SJSA1 (cell line): ENCODE measurements around the gene CCNQ. TPM values are rescaled to one million over a fixed set of nuclear protein-coding genes. Genes with fewer than 3 reads are reported as not detected.

Source experiments
- DNase-seq, 2 experiments: peaks; one replicate each; pipeline ENCODE4 v3.0.0-alpha.2; 2015 to 2020; ENCODE audit warnings: low spot score in 2 of 2, low read depth in 1 of 2
- H3K27ac ChIP-seq: fragments of 250-450 bp; sonication (Bioruptor Pico); 2 replicates; pipeline ENCODE4 v1.5.1; 2020; ENCODE audit warnings: mild to moderate bottlenecking, moderate library complexity
- H3K27me3 ChIP-seq: fragments of 250-450 bp; sonication (Bioruptor Pico); replicated peaks from 2 replicates; pipeline ENCODE4 v1.5.1; 2020; ENCODE audit warnings: mild to moderate bottlenecking, moderate library complexity
- H3K36me3 ChIP-seq: fragments of 250-450 bp; sonication (Bioruptor Pico); 2 replicates; pipeline ENCODE4 v1.5.1; 2020; ENCODE audit warnings: mild to moderate bottlenecking
- H3K4me1 ChIP-seq: fragments of 250-450 bp; sonication (Bioruptor Pico); replicated peaks from 2 replicates; pipeline ENCODE4 v1.6.1; 2021; ENCODE audit warnings: mild to moderate bottlenecking
- H3K4me3 ChIP-seq: fragments of 250-450 bp; sonication (Bioruptor Pico); 2 replicates; pipeline ENCODE4 v1.5.1; 2020; ENCODE audit warnings: mild to moderate bottlenecking
- H3K9me3 ChIP-seq: fragments of 250-450 bp; sonication (Bioruptor Pico); replicated peaks from 2 replicates; pipeline ENCODE4 v1.5.1; 2020; ENCODE audit warnings: mild to moderate bottlenecking
- total RNA-seq: library from RNA; depleted of rRNA; stranded (reverse); fragments of >200 nt; shearing (Covaris generic); gene quantifications from 2 replicates; pipeline ENCODE4 v1.2.3, GENCODE V29; 2014; rRNA removed

CCNQ gene
- 39.9 and 49.3 TPM in 2 replicates for total RNA-seq

DNA sequence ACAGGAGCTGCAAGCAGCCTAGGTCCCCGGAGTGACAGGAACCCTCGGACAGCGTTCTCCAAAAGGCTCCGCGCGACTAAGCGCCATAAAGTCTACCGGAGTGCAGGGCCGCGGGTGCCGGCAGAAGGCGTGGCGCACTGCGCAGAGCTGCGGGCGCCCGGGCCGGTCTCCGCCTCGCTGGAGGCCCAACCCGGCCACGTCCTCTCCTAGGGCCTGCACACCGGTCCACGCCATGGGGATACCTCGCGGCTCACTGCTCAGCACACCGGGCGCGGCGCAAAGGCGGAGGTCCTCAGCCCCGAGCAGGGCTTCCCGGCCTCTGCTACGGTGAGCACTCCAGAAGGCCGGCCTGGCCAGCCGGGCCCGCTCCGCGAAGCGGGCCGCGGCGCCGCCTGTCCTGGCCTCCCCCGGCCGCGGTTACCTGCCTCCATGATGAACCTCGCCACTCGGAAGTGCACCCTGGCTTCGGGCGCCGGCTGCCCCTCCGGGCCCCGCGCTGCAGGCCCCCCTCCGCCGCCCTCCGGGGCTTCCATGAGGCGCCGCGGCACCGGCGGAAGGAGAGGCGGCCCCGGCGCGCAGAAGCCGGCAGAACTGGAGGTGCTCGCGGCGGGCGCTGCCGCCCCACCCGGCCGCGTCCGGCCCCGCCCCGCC lies at the start of gene CCNQ:
TSS of gene CCNQ (minus strand) at position 599 of the 651 bp plus-strand sequence. CDS start at position 533, 66 bp downstream.
- Histone ChIP-seq H3K36me3 (no peaks in the 10 kb centered on the region), H3K9me3 (no peaks in the 10 kb centered on the region), H3K4me1 (peaks cover 9% of the 10 kb centered on the region; the same call in 1 of the 2 replicates), H3K27me3 (no peaks in the 10 kb centered on the region), H3K4me3 (peak within 1 kb of the TSS; percentile 91), H3K27ac (peak within 1 kb of the TSS; percentile 34)
- DNase-seq, result peak in 1 of 2 experiments; percentile 59

- H3K27me3 ChIP-seq, result peaks cover 19% of the 10 kb centered on the region
- H3K4me1 ChIP-seq, result no peaks in the 10 kb centered on the region; the same call in 1 of the 2 replicates
- no peak overlapping the region for H3K4me3 ChIP-seq
- H3K27ac ChIP-seq, result no peak overlapping the region
- no peaks in the 10 kb centered on the region for H3K36me3 ChIP-seq
- DNase-seq, result peak in 1 of 2 experiments; percentile 18
- no peaks in the 10 kb centered on the region for H3K9me3 ChIP-seq
Observed at GRCh38 chrX:153647461-153648357, 48.8 kb upstream of the CCNQ start.

DNA sequence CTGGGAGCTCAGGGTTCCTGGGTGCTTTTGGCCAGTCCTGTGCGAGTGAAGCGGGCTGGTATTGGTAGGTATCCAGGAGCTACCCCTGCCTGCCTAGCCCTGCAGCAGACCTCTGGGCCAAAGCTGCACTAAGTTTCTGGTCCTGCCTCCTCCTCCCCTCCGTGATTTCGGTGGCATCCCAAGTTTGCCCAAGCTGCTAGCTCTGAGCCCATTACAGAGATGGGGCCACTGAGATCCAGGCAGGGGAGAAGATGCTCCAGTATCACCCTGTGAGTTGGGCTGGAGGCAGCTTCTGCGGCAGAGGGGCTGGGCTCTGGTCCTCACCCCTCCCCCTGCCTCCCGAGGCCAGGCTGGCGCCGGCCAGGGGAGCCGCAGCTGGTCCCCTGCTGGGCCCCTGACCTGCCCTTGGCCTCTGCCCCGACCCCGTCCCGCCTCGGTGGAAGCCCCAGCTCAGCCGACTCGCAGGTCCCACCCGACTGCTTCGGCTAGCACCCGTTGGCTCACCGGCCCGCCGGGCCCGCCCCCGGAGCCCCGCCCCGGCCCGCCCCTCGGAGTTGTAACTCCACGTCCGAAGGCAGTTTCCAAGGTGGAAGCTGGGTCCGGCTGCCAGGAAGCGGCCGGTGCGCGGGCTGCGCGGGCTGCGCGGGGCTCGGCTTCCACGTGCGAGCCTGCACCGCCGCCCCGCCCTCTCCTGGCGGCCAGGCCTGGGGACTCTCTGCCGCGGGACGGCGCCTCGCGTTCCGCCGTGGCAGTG lies 47.9 kb upstream of the CCNQ start, which contains the start of gene DUSP9:
TSS of gene DUSP9 (plus strand) at position 584 of the 754 bp plus-strand sequence. CDS start 751 bp downstream, outside the sequence.
- peaks cover 19% of the 10 kb centered on the region for H3K27me3 ChIP-seq
- H3K4me1 ChIP-seq, result no peaks in the 10 kb centered on the region; the same call in 1 of the 2 replicates
- H3K9me3 ChIP-seq, result no peaks in the 10 kb centered on the region
- no peak within 1 kb of the TSS for H3K4me3 ChIP-seq
- DNase-seq, result peak in 1 of 2 experiments; percentile 38
- H3K36me3 ChIP-seq, result no peaks in the 10 kb centered on the region
- H3K27ac ChIP-seq, result no peak within 1 kb of the TSS

GRCh38 chrX:153645921-153646488 lies 47.1 kb upstream of the CCNQ start:
- H3K4me3 ChIP-seq, result no peak overlapping the region
- no peaks in the 10 kb centered on the region for H3K9me3 ChIP-seq
- H3K36me3 ChIP-seq, result no peaks in the 10 kb centered on the region
- H3K4me1 ChIP-seq, result no peaks in the 10 kb centered on the region; the same call in 1 of the 2 replicates
- no peak overlapping the region for H3K27ac ChIP-seq
- peaks cover 19% of the 10 kb centered on the region for H3K27me3 ChIP-seq
- DNase-seq, result no peak

DNA sequence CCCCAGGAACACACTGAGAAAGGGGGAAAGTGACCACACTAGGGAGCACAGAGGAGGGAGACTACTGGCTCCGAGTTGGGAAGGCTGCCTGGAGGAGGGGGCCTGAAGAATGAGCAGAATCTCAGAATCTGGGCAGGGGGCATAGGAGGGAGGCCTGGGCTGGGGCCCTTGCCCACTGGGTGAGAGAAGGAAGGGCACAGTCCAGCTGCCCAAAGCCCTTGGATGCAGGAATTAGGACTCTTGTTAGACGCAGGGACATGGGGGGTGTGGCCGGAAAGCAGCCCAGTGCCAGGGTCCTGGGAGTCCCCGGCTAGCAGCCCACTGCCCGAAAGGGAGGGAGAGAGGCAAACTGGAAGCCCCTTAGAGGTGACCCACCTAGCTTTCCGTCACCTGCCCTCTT lies 46.2 kb upstream of the CCNQ start:
- Histone ChIP-seq H3K27me3 (peaks cover 19% of the 10 kb centered on the region), H3K4me1 (no peaks in the 10 kb centered on the region; the same call in 1 of the 2 replicates), H3K4me3 (no peak overlapping the region), H3K27ac (no peak overlapping the region), H3K9me3 (no peaks in the 10 kb centered on the region), H3K36me3 (no peaks in the 10 kb centered on the region)
- DNase-seq, result no peak

GRCh38 chrX:153644356-153645125 lies 45.6 kb upstream of the CCNQ start:
- H3K27ac ChIP-seq, result no peak overlapping the region
- H3K4me1 ChIP-seq, result no peaks in the 10 kb centered on the region; the same call in 1 of the 2 replicates
- no peaks in the 10 kb centered on the region for H3K36me3 ChIP-seq
- peak in 1 of 2 experiments; percentile 40 for DNase-seq
- peaks cover 19% of the 10 kb centered on the region for H3K27me3 ChIP-seq
- no peaks in the 10 kb centered on the region for H3K9me3 ChIP-seq
- no peak overlapping the region for H3K4me3 ChIP-seq

DNA sequence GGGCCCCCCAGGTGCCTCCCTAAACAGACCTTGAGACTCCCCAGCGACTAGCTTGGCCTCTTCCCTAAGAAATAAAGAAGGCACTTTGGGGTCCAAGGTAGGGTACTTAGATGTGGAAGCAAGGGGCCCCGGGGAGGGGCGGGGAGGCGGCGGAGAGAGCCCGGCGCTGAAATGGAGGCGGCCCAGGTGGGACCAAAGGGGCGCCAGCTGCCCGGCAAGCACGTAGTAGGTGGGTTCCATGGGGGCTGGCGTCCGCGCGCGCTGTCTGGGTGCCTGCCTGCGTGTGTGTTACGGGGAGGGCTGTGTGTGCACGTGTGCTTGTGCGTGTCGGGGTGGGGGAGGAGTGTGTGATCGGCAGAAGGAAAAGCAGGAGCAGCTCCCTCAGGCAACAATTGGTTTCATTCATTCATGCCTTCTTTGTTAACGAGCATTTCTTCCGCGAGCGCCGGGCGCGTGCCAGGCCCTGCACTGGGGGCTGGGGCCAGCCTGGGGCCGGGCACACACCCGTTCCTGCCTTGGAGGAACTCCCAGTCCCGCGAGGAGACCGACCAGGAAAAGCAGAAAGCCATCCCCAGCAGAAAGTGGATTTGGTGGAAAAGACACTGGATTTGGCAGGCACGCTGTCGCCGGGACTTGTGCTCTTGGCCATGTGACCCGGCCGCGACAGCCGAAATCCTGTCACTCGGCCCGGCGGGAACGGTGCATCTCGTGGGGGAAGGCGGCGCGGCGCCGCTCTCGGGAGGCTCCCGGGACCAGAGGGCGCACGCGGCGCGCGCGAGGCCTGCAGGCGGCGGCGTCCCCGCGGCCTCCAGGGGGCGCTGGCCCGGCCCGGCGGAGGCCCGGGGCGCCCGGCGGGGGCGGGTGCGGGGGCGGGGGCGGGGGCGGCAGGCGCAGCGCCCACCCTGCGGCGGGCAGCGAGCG lies 44.8 kb upstream of the CCNQ start:
- Histone ChIP-seq H3K4me3 (no peak overlapping the region), H3K9me3 (no peaks in the 10 kb centered on the region), H3K4me1 (no peaks in the 10 kb centered on the region; the same call in 1 of the 2 replicates), H3K27me3 (peaks cover 19% of the 10 kb centered on the region), H3K27ac (no peak overlapping the region), H3K36me3 (no peaks in the 10 kb centered on the region)
- DNase-seq, result peak in 1 of 2 experiments; percentile 19

DNA sequence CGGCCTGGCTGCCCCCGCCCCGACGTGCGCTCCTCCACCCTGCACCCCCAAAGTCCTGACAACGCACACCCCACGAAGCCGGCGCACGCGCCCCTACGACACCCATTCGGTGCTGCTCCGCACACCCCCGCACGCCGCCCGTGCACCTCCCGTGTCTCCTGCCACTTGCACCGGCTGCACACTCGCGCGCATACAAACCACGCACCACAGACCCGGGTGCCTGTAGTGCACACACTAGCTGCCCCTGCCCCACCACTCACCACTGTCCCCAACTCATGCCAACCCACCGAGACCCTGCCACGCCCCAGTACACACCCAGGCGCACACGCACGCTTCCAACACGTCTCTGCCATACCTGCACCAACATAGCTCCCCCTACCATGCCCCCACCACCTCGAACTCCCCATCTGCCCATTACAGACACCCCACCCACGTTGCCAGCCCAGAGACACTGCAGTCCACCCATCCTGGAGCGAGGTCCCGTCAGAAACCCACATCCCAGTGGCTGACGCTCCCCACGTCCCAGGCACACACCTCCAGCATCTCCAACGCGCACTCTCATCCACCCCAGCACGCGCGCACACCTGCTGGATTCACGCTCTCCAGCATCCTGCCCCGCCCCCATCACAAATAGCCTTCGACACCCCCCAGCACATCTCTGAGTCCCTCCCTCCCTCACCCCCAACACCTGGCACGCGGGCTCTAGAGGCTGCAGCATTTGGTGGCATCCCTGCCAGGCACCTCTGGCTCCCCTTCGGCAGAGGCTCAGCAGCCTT lies 43.9 kb upstream of the CCNQ start:
- Histone ChIP-seq H3K4me3 (no peak overlapping the region), H3K27me3 (peaks cover 19% of the 10 kb centered on the region), H3K4me1 (no peaks in the 10 kb centered on the region; the same call in 1 of the 2 replicates), H3K9me3 (no peaks in the 10 kb centered on the region), H3K27ac (no peak overlapping the region), H3K36me3 (no peaks in the 10 kb centered on the region)
- DNase-seq, result no peak

- H3K27me3 ChIP-seq, result peaks cover 19% of the 10 kb centered on the region
- no peak for DNase-seq
- no peaks in the 10 kb centered on the region; the same call in 1 of the 2 replicates for H3K4me1 ChIP-seq
- no peak overlapping the region for H3K27ac ChIP-seq
- H3K36me3 ChIP-seq, result no peaks in the 10 kb centered on the region
- no peak overlapping the region for H3K4me3 ChIP-seq
- no peaks in the 10 kb centered on the region for H3K9me3 ChIP-seq
Observed at GRCh38 chrX:153642051-153642654, 43.2 kb upstream of the CCNQ start.

DNA sequence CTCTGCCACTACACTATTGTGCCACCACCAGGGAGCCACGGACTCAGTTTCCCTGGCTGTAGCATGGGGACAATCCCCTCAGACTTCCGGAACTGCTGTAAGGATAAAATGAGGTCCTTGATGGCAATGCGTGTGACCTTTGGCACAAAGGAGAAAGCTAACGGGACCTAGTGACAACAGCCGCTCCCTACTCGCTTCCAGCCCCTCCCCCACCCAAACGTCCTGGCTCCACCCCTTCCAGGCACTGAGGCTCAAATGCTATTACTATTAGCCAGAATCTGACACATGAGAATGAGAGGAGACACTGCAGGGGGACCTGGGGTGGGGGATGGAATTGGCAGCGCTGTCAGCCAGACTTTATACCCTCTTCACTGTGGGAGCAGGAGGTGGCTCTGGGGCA lies 42.7 kb upstream of the CCNQ start:
- Histone ChIP-seq H3K36me3 (no peaks in the 10 kb centered on the region), H3K4me3 (no peak overlapping the region), H3K27ac (no peak overlapping the region), H3K27me3 (peaks cover 19% of the 10 kb centered on the region), H3K9me3 (no peaks in the 10 kb centered on the region), H3K4me1 (no peaks in the 10 kb centered on the region; the same call in 1 of the 2 replicates)
- no peak for DNase-seq
